ENCODE measurements around the gene DPM2. TPM values are rescaled to one million over a fixed set of nuclear protein-coding genes. Genes with fewer than 3 reads are reported as not detected.
A peak's percentile ranks its signal among the peaks of the same experiment; 100 is the strongest.

DPM2 gene
- total RNA-seq, 1 experiment from 2014 or later, result 34.9 TPM

GRCh38 chr9:127928676-127929624 lies 8.7 kb downstream of the DPM2 start:
- in situ Hi-C loops (cut with HindIII; ENCODE audit: low pct_unique_long_range_greater_than_20kb, low sequenced_read_pairs), result no loop called here
- no peak for DNase-seq (ENCODE audit: low read depth, low spot score)

DNA sequence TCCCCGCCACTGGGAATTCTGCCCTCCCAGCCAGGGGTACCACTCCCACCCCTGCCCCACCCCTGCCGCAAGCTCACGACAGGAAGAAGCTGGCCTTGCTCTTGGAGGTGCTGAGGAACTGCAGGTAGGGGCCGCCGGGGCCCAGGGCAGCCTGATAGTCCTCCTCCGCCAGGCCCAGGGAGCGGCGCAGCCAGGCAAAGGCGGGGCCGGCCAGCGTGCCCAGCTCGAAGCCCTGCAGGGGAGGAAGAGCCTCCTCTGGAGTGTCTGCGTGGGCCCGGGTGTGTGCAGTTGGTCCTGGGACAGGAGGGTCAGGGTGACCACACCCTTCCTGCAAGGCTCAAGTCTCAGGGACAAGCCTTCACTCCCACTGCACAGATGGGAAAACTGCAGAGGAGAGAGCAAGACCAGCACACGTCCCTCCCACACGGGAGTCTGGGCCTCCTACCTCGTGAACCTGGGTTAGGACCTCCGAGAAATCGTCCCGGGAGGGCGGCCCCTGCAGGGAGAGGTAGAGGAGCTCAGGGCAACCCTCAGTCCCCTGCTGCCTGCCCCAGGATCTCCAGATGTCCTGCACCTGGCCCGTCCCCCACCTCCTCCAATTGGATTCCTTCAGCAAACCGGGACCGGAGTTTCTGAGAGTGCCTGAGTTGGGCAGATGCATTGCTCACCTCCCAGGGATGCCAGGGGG lies 9.5 kb downstream of the DPM2 start:
- DNase-seq (ENCODE audit: low read depth, low spot score), result no peak
- in situ Hi-C loops (cut with HindIII; ENCODE audit: low pct_unique_long_range_greater_than_20kb, low sequenced_read_pairs), result no loop called here

- in situ Hi-C loops (cut with HindIII; ENCODE audit: low pct_unique_long_range_greater_than_20kb, low sequenced_read_pairs), result no loop called here
- DNase-seq (ENCODE audit: low read depth, low spot score), result no peak
Measured at GRCh38 chr9:127927201-127927987, 10.3 kb downstream of the DPM2 start.

- in situ Hi-C loops (cut with HindIII; ENCODE audit: low pct_unique_long_range_greater_than_20kb, low sequenced_read_pairs), result no loop called here
- DNase-seq (ENCODE audit: low read depth, low spot score), result no peak
Measured at GRCh38 chr9:127926906-127927200, 10.8 kb downstream of the DPM2 start.

DNA sequence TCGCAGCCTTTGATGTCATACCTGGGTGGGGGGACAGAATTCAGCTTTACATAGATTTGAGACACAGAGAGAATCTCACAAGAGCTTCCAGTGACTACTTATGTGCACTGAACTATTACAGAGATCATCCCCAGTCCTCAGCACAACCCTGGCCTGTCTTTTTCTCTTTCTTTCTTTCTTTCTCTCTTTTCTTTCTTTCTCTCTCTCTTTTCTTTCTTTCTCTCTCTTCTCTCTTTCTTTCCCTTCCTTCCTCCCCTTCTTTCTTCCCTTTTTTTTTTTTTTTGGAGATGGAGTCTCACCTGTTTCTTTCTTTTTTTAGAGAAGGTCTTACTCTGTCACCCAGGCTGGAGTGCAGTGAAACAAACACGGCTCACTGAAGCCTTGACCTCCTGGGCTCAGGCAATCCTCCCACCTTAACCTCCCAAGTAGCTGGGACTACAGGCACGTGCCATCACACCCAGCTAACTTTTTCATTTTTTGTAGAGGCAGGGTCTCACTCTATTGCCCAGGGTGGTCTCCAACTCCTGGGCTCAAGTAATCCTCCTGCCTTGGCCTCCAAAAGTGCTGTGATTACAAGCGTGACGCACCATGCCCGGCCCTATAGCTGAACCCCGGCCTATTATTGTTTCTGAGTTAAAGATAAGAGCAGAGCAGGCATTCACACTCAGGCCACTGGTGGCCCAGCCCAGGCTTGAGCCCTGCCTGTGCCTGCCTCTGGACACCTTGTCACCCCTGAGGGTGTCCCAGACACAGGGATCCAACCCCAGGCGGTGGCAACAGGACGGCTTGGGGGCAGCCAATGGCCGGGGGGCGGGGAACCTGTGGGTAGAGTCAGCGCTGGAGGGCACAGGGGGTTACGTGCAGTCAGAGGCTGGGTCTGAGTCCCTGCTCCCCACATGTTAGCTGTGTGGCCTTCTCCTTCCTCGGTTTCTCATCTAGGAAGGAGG lies 11.4 kb downstream of the DPM2 start:
- no peak for DNase-seq (ENCODE audit: low read depth, low spot score)
- in situ Hi-C loops (cut with HindIII; ENCODE audit: low pct_unique_long_range_greater_than_20kb, low sequenced_read_pairs), result no loop called here

- no peak for DNase-seq (ENCODE audit: low read depth, low spot score)
- in situ Hi-C loops (cut with HindIII; ENCODE audit: low pct_unique_long_range_greater_than_20kb, low sequenced_read_pairs), result no loop called here
Measured at GRCh38 chr9:127924736-127925444, 12.8 kb downstream of the DPM2 start.

DNA sequence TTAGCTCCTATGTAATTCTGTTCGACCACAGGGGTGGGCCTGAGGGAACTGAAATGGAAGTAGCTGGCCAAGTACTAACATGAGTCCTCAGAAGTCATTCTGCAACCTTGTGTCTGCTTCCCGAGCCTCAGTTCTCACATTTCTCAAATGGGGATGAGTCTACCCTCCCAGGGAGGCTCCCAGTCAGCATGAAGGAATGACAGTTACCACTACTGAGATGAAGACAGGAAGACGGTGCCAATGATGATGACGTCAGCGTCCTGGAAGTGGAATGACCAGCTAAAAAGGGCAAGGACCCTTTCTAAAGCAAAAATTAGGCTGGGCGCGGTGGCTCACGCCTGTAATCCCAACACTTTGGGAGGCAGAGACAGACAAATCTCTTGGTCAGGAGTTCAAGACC lies 13.9 kb downstream of the DPM2 start:
- DNase-seq (ENCODE audit: low read depth, low spot score), result no peak
- in situ Hi-C loops (cut with HindIII; ENCODE audit: low pct_unique_long_range_greater_than_20kb, low sequenced_read_pairs), result no loop called here

GRCh38 chr9:127923046-127923445 lies 14.6 kb downstream of the DPM2 start:
- in situ Hi-C loops (cut with HindIII; ENCODE audit: low pct_unique_long_range_greater_than_20kb, low sequenced_read_pairs), result no loop called here
- peak; percentile 65 for DNase-seq (ENCODE audit: low read depth, low spot score)

DNA sequence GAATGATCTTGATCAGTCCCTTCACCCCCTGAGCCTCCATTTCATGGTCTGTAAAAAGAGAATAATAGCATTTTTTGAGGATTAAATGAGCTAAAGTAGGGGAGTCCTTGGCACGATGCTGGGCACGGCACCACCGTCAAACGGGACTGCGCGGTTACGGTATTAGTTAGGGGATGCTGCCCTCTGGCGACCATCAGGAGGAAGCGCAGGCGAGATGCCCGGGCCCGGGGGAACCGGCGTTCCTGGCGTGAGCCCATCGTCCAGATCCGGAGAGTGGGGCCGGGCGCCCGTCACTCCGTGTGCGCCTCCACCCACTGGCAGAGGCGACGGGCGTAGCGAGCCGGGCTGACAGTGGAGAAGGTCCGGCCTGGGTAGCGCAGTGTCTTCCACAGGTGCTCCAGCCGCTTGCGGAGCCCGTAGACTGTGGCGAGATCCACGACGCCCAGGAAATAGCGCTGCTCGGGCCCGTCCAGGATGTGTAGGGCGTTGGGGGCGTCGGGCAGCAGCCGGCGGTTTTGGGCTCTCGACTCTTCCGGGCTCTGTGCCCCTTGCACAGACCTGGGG lies 16.0 kb downstream of the DPM2 start:
- peak; percentile 49 for DNase-seq (ENCODE audit: low read depth, low spot score)
- in situ Hi-C loops (cut with HindIII; ENCODE audit: low pct_unique_long_range_greater_than_20kb, low sequenced_read_pairs), result no loop called here

DNA sequence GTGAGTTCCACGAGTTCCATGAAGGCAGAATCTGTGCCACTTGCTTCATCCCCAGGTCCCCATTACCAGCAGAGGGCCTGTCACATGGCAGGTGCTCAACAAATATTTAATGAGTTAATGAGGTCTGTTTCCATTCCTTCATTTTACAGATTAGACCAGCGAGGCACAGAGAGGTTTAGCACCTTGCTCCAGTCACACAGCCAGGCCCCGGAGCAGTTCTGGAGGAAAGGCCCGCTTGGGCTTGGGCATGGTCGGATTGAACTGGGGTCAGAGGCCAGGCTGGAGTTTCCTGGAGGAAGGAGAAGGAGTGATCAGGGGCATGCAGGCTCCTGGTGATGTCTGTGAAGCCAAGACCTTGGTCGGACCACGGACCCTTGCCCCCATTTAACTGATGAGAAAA lies 16.9 kb downstream of the DPM2 start:
- in situ Hi-C loops (cut with HindIII; ENCODE audit: low pct_unique_long_range_greater_than_20kb, low sequenced_read_pairs), result no loop called here

GRCh38 chr9:127919253-127919815 lies 18.3 kb downstream of the DPM2 start:
- in situ Hi-C loops (cut with HindIII; ENCODE audit: low pct_unique_long_range_greater_than_20kb, low sequenced_read_pairs), result no loop called here
- no peak for DNase-seq (ENCODE audit: low read depth, low spot score)

More for the DNA sequence above, 16.9 kb downstream of the DPM2 start:
- no peak for DNase-seq (ENCODE audit: low read depth, low spot score)

DNA sequence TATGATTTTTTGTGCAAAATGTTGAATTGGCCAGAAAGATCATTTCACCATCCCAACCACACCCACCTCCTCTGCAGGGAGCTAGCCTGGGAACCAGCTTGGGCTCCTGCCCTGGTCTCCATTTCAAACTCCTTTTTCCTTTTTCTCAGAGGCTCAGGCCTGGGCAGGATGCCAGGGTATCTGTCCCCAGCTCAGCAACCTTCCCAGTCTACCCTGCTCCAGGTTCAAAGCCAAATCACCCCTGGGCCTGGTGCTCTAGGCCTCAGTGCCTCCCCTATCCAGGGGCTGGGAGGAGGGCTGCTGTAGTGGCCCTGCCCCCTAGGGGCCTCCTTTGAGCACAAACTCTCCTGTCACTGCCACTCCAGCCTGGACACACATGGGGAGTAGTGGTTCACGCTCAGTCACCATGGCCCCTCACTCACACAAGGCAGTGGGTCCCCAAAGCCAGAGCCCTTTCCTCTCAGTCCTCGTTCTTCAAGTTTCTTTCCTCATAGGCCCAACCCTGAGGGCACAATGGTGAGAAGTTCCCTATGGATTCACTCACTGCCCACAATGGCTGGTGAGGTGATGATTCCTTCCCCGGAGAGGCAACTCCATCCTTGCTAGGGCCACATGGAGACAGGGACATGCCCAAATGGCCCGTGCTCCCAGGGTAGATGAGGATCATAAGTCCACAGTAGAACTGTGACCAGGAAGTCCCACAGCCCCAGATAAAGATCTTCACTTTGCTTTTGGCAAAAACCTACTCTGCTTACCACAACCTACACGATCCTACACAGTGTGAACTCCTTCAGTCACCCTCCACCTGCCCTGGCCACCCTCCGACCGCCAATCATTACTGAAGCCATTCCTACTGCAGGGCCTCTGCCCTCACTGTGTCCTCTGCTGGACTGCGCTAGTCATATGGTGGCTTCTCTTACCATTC lies 19.2 kb downstream of the DPM2 start:
- no peak for DNase-seq (ENCODE audit: low read depth, low spot score)
- in situ Hi-C loops (cut with HindIII; ENCODE audit: low pct_unique_long_range_greater_than_20kb, low sequenced_read_pairs), result no loop called here

DNA sequence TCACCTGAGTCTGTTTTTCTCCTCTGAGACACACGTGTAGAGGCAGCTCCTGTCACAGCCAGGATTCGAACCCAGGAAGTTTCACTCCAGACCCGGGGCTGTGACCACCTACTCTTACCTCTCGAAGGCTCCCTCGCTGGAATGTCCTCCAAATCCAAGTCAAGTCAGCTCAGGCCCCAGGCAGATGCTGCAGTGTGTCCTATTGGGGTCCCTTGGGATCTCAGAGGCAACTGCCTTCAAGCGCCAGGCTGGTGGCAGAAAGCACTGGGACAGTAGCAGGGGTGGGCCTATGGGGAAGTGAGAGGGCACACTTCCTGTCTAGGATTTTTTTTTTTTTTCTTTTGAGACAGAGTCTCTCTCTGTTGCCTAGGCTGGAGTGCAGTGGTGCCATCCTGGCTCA lies 20.1 kb downstream of the DPM2 start:
- in situ Hi-C loops (cut with HindIII; ENCODE audit: low pct_unique_long_range_greater_than_20kb, low sequenced_read_pairs), result no loop called here
- no peak for DNase-seq (ENCODE audit: low read depth, low spot score)

- in situ Hi-C loops (cut with HindIII; ENCODE audit: low pct_unique_long_range_greater_than_20kb, low sequenced_read_pairs), result no loop called here
- DNase-seq (ENCODE audit: low read depth, low spot score), result peak; percentile 77
Measured at GRCh38 chr9:127916720-127917581, 20.7 kb downstream of the DPM2 start, which contains the start of gene ST6GALNAC4. Gene ST6GALNAC4, minus strand, starts transcription at chr9:127917041. Its CDS starts 622 bp downstream, at chr9:127916419.

All from SK-MEL-5 (cell line).